ENCODE data around the gene KISS1. TPM values are rescaled to one million over a fixed set of nuclear protein-coding genes. Genes with fewer than 3 reads are reported as not detected.

KISS1 gene
- polyA plus RNA-seq, 1 donor: 2.8 TPM

DNA sequence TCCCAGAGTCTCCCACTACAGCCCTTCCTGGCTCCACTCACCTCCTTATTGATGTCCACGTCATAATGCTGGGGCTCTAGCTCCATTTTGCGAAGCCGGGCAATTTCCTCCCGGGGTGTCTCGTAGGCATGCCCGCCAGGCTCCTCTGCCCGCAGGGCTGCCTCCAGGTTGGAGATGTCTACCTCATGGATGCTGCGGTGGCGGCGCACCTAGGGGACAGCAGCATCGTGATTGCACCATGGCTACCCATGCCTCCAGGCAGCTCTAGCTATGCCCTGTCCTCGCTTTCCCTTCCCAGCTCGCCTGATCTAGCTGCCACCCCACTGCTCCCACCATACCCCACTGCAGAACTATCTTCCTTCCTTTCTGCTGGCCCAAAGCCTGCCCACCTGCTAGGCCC lies 32.6 kb upstream of the KISS1 start:
- WGBS (ENCODE audit: insufficient coverage, low lambda C conversion rate): no CpG with 5 or more reads among the region's 13 CpGs
- H3K27me3 ChIP-seq (ENCODE audit: control insufficient read depth, insufficient read depth, low read length): no peaks in the 10 kb centered on the region
- H3K4me1 ChIP-seq (ENCODE audit: control insufficient read depth, insufficient read depth, low read length): peaks cover 27% of the 10 kb centered on the region
- H3K27ac ChIP-seq (ENCODE audit: low read length): no peak overlapping the region
- H3K36me3 ChIP-seq (ENCODE audit: control insufficient read depth, insufficient read depth, low read length): peaks cover 84% of the 10 kb centered on the region
- H3K4me3 ChIP-seq (ENCODE audit: low read length): no peak overlapping the region
- no peaks in the 10 kb centered on the region for H3K9me3 ChIP-seq (ENCODE audit: control insufficient read depth, low read depth, low read length)
- no peak for DNase-seq

DNA sequence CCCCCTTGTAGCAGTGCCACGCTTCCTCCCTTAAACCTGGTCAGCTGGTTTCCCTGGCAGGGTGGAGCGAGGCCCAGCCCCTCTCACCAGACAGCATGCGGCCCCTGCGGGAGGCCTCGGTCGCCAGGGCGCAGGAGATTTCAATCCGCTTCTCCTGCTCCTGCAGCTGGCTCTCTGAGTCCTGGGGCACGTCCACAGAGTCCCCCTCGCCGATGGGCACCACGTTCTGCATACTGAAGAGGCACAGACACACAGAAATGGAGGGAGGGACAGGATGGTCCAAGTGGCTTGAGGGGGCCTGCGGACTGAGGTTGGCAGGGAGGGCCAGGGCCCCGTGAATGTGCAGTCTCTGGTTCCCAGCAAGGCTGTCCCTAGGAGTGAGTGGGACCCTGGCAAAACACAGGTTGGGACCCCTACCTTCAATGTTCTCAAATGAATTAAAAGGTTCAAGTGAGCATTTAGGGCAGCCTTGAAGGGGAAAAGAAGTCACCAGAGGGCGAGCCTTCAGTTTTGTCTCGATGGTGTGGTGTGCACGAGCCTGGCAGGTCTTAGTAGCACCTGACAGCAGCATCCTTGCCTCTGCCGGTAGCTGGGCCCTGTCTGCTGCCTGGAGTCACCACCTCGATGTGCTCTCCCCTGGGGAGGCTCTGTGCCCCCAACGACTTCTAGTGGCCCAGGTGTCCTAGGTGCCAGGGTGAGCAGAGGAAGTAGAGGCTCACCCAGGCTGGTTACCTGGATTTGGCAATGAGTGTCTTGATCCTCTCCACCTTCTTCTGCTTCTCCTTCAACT lies 31.9 kb upstream of the KISS1 start:
- DNase-seq: no peak
- no peaks in the 10 kb centered on the region for H3K9me3 ChIP-seq (ENCODE audit: control insufficient read depth, low read depth, low read length)
- peak overlapping the region; percentile 34 for H3K27ac ChIP-seq (ENCODE audit: low read length)
- no peak overlapping the region for H3K4me3 ChIP-seq (ENCODE audit: low read length)
- no peaks in the 10 kb centered on the region for H3K27me3 ChIP-seq (ENCODE audit: control insufficient read depth, insufficient read depth, low read length)
- H3K36me3 ChIP-seq (ENCODE audit: control insufficient read depth, insufficient read depth, low read length): peaks cover 83% of the 10 kb centered on the region
- peaks cover 27% of the 10 kb centered on the region for H3K4me1 ChIP-seq (ENCODE audit: control insufficient read depth, insufficient read depth, low read length)
- WGBS (ENCODE audit: insufficient coverage, low lambda C conversion rate): no CpG with 5 or more reads among the region's 20 CpGs

DNA sequence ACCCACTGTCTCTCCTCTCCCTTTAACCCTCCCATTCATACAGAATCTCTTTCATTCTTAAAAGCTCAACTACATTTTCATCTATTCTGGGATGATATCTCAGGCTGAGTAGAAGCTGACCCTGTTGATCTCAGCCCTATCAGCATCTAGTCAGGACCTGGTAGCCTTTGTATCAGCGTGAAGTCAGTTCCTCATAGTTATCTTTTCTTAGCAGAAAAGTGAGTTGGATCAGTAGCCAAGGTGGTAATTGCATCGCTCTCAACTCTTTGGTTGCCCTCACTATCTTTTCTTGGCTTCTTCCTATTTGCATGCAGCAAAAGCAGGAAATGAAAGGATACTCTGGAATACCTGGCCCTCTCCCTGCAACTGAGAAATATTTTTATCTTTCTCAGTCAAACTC lies 31.1 kb upstream of the KISS1 start:
- H3K36me3 ChIP-seq (ENCODE audit: control insufficient read depth, insufficient read depth, low read length): peaks cover 85% of the 10 kb centered on the region
- H3K4me1 ChIP-seq (ENCODE audit: control insufficient read depth, insufficient read depth, low read length): peaks cover 27% of the 10 kb centered on the region
- H3K9me3 ChIP-seq (ENCODE audit: control insufficient read depth, low read depth, low read length): no peaks in the 10 kb centered on the region
- no CpG with 5 or more reads among the region's 2 CpGs for WGBS (ENCODE audit: insufficient coverage, low lambda C conversion rate)
- peak overlapping the region; percentile 34 for H3K27ac ChIP-seq (ENCODE audit: low read length)
- DNase-seq: no peak
- H3K27me3 ChIP-seq (ENCODE audit: control insufficient read depth, insufficient read depth, low read length): no peaks in the 10 kb centered on the region
- H3K4me3 ChIP-seq (ENCODE audit: low read length): no peak overlapping the region

DNA sequence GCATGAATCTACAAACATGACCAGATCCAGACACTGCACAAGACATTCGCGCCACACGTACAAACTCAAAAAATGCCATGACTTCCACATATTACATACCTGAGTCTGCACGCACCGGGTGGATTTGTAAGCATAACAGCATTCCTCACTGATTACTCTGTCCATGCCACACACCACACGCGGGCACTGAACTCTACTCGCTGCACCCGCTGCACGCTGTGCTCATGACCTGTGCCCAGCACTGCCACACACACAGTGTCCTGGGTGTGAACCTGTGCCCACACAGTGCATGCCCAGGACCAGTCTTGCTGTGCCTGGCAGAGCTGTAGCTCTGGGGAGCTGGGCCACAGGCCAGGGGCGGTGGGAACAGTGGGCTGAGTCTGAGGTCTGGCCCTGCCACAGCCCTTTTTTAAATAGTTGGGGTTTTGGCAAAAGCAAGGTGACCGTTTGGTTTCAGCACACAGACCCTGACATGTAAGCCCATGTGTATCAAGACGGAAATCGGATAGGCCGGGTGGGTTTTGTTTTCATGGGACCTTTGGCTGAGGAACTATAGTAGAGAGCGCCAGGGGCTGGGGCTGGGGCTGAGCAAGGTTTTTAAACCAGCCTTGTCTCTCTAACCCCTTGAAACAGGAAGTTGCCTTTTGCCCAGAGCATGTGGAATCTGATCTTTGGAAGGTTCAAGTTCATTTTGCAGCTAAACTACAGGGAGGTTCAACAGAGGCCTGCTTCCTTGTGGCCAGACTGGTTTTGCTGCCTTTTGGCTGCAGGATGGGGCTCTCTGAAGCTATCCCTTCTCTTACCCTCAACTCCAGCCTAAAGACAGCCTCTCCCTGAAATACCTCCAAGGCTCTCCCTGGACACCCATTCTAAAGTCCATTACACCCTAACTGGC lies 29.8 kb upstream of the KISS1 start:
- Histone ChIP-seq H3K36me3 (ENCODE audit: control insufficient read depth, insufficient read depth, low read length) (peaks cover 86% of the 10 kb centered on the region), H3K27ac (ENCODE audit: low read length) (peak overlapping the region; percentile 65), H3K4me3 (ENCODE audit: low read length) (no peak overlapping the region), H3K27me3 (ENCODE audit: control insufficient read depth, insufficient read depth, low read length) (no peaks in the 10 kb centered on the region), H3K9me3 (ENCODE audit: control insufficient read depth, low read depth, low read length) (no peaks in the 10 kb centered on the region), H3K4me1 (ENCODE audit: control insufficient read depth, insufficient read depth, low read length) (peaks cover 27% of the 10 kb centered on the region)
- peak; percentile 63 to 87 for DNase-seq
- no CpG with 5 or more reads among the region's 16 CpGs for WGBS (ENCODE audit: insufficient coverage, low lambda C conversion rate)

DNA sequence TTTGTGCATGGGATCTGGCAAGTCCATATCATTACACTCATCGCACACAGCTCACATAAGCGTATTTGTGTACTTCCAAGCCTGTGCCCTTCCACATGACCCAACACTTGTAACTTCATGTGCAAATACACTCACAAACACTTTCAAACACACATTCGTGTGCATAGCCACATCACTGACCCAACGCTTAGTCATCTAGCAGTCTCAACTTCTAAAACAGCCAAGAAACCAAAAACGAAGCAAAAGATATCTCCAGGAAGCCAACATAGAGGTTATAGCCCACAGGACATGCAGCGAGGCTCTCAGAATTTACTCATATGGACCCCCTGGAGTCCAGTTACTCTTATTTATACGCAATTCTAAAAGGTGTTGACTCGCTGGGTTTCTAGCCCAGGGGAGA lies 28.4 kb upstream of the KISS1 start:
- H3K4me1 ChIP-seq (ENCODE audit: control insufficient read depth, insufficient read depth, low read length): peaks cover 27% of the 10 kb centered on the region
- H3K36me3 ChIP-seq (ENCODE audit: control insufficient read depth, insufficient read depth, low read length): peaks cover 84% of the 10 kb centered on the region
- DNase-seq: no peak
- no peak overlapping the region for H3K4me3 ChIP-seq (ENCODE audit: low read length)
- H3K27ac ChIP-seq (ENCODE audit: low read length): no peak overlapping the region
- no peaks in the 10 kb centered on the region for H3K27me3 ChIP-seq (ENCODE audit: control insufficient read depth, insufficient read depth, low read length)
- WGBS (ENCODE audit: insufficient coverage, low lambda C conversion rate): no CpG with 5 or more reads among the region's 8 CpGs
- no peaks in the 10 kb centered on the region for H3K9me3 ChIP-seq (ENCODE audit: control insufficient read depth, low read depth, low read length)

DNA sequence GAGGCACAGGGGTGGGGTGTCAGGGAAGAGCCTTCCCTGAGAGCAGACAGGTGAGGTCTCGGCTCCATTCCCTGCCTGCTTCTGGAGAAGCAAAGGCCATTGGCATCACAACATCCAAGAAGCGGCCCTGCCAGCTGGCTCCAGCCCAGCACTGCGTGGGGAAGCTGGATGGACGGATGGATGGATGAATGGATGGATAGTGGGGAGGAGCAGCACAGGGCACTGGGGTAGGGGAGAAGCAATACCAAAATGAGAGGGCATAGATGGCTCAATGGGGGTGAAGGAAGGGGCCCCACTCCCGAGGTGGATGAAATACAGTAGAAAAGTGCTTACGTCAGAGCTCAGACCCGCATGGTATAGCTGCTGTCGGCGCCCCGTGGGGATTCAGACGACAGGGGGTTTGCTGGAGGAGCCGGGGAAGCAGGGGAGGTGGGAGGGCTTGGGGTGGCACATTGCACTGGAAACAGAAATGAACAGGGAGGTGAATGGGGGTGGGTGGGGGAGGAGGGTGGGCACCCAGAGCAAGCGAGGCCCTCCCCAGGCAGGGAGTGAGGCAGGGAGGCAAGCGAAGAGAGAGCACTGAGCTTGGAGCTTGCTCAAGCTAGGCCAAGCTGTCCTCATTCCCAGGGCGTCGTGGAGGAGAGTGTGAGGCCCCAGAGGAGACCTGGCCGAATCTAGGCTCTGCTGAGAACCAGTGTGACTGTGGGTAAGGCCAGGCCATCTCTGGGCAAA lies 27.0 kb upstream of the KISS1 start:
- Histone ChIP-seq H3K27me3 (ENCODE audit: control insufficient read depth, insufficient read depth, low read length) (no peaks in the 10 kb centered on the region), H3K27ac (ENCODE audit: low read length) (no peak overlapping the region), H3K4me1 (ENCODE audit: control insufficient read depth, insufficient read depth, low read length) (peaks cover 23% of the 10 kb centered on the region), H3K36me3 (ENCODE audit: control insufficient read depth, insufficient read depth, low read length) (peaks cover 75% of the 10 kb centered on the region), H3K4me3 (ENCODE audit: low read length) (no peak overlapping the region), H3K9me3 (ENCODE audit: control insufficient read depth, low read depth, low read length) (no peaks in the 10 kb centered on the region)
- WGBS (ENCODE audit: insufficient coverage, low lambda C conversion rate): 80% methylated on average over 1 of the region's 17 CpGs
- no peak for DNase-seq

DNA sequence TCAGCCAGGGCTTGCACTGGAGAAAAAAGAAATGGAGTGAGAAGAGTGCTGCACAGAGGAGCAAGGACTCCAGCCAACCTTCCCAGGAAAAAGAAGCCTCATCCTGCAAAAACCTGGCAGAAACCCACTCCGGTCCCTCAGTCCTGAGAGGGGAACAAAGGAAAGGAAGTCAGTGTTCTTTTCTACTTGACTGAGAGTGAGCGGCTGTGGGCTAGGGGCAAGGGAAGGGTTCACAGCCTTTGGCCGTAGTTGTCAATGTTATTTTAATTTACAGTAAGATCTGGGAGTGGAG lies 26.4 kb upstream of the KISS1 start:
- WGBS (ENCODE audit: insufficient coverage, low lambda C conversion rate): no CpG with 5 or more reads among the region's 3 CpGs
- Histone ChIP-seq H3K36me3 (ENCODE audit: control insufficient read depth, insufficient read depth, low read length) (peaks cover 69% of the 10 kb centered on the region), H3K4me1 (ENCODE audit: control insufficient read depth, insufficient read depth, low read length) (peaks cover 17% of the 10 kb centered on the region)

DNA sequence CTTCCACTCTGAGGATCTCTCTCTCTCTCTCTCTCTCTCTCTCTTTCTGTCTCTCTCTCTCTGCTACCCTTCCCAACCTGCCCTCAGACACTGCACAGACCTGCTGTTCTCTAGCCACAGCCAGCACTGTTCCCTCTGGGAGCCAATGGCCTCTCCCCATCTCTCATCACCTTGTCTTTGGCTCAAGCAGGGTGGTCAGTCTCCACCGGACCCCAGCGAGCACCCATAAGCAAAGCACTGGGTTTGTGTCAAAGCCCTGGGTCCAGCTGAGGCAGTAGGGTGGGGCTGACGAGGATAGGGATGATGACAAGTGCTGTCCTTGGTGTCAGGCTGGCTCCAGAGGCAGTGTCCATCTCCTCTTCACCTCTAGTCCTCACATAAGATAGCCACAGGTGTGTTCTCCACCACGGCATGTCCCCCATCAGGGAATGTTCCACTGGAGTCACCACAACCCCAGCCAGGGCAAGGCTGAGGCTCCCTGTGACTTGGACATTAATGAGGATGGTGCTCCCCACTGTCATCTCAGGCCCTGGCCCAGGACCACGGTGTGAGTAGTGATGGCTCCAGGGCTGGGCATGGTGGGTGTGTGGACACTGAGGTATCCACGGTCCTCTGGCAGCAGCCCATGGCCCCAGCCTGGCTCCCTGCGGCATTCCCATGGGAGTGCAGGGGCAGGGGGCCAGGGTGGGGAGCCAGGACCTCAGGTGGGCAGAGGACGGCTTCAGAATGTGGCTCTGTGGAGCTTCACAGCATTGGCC lies 25.9 kb upstream of the KISS1 start:
- H3K9me3 ChIP-seq (ENCODE audit: control insufficient read depth, low read depth, low read length): no peaks in the 10 kb centered on the region
- no peak for DNase-seq
- WGBS (ENCODE audit: insufficient coverage, low lambda C conversion rate): no CpG with 5 or more reads among the region's 8 CpGs
- H3K4me1 ChIP-seq (ENCODE audit: control insufficient read depth, insufficient read depth, low read length): peaks cover 14% of the 10 kb centered on the region
- no peak overlapping the region for H3K27ac ChIP-seq (ENCODE audit: low read length)
- no peak overlapping the region for H3K4me3 ChIP-seq (ENCODE audit: low read length)
- no peaks in the 10 kb centered on the region for H3K27me3 ChIP-seq (ENCODE audit: control insufficient read depth, insufficient read depth, low read length)
- H3K36me3 ChIP-seq (ENCODE audit: control insufficient read depth, insufficient read depth, low read length): peaks cover 64% of the 10 kb centered on the region

More for the DNA sequence above, 26.4 kb upstream of the KISS1 start:
- no peaks in the 10 kb centered on the region for H3K9me3 ChIP-seq (ENCODE audit: control insufficient read depth, low read depth, low read length)
- DNase-seq: no peak
- no peaks in the 10 kb centered on the region for H3K27me3 ChIP-seq (ENCODE audit: control insufficient read depth, insufficient read depth, low read length)
- H3K4me3 ChIP-seq (ENCODE audit: low read length): no peak overlapping the region
- H3K27ac ChIP-seq (ENCODE audit: low read length): no peak overlapping the region

DNA sequence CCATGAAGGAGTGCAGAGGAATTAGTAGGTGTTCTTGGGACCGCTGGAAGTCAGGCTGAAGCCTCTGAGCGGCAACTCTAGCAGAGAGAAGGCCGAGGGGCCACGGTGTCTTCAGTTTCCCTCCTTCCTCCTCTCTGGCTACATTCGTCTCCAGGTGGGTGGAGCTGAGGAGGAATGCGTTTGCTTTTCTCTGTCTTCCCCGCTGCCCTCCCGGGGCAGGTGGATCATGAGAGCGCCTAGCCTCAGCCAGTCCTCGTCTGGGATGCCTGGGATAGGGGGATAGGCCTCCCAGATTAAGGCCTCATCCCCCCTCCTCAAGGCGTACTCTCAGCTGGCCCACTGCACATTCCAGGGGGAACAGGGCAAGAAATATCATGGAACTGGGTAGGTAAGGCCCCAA lies 25.0 kb upstream of the KISS1 start:
- Histone ChIP-seq H3K4me3 (ENCODE audit: low read length) (no peak overlapping the region), H3K9me3 (ENCODE audit: control insufficient read depth, low read depth, low read length) (no peaks in the 10 kb centered on the region), H3K27ac (ENCODE audit: low read length) (no peak overlapping the region), H3K36me3 (ENCODE audit: control insufficient read depth, insufficient read depth, low read length) (peaks cover 58% of the 10 kb centered on the region), H3K4me1 (ENCODE audit: control insufficient read depth, insufficient read depth, low read length) (peaks cover 6% of the 10 kb centered on the region), H3K27me3 (ENCODE audit: control insufficient read depth, insufficient read depth, low read length) (no peaks in the 10 kb centered on the region)
- DNase-seq: no peak
- no CpG with 5 or more reads among the region's 11 CpGs for WGBS (ENCODE audit: insufficient coverage, low lambda C conversion rate)

Measured in large intestine (tissue), 3 donors.